B cell (primary cell): Measurements from ENCODE around the gene CCDC138.

Experiments
- EZH2 ChIP-seq: IDR thresholded peaks from 2 replicates; pipeline ENCODE4 v1.6.1; 2012; ENCODE audit warnings: borderline replicate concordance, low read depth, mild to moderate bottlenecking, moderate library complexity, low read length; ENCODE audit not compliant: insufficient read depth, poor library complexity, severe bottlenecking
- TF ChIP-seq, protein P1 (sequence below): fragments of 200-600 bp; IDR thresholded peaks from one replicate; pipeline ENCODE4 v1.8.0; 2022; ENCODE audit warnings: antibody characterized with exemption, mild to moderate bottlenecking

DNA sequence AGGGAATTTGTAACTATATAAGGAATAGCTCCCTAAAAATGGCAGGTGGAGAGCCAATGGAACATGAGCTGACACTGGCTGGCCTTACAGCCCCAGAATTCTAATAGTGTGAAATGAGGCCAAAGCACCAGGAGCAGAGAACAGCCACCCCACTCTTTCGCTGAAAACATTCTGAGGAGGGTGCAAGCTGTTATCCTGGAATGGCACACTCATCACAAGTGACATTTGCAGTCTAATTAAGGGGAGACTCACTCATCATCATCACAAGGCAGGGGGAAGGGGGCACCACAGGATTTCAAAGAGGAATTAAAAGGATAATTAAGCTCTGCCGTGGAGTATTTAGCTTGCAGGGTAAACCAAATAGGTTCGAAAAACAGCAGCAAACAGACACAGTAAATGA lies 108.2 kb downstream of the CCDC138 start:
- TF ChIP-seq, protein P1, sequence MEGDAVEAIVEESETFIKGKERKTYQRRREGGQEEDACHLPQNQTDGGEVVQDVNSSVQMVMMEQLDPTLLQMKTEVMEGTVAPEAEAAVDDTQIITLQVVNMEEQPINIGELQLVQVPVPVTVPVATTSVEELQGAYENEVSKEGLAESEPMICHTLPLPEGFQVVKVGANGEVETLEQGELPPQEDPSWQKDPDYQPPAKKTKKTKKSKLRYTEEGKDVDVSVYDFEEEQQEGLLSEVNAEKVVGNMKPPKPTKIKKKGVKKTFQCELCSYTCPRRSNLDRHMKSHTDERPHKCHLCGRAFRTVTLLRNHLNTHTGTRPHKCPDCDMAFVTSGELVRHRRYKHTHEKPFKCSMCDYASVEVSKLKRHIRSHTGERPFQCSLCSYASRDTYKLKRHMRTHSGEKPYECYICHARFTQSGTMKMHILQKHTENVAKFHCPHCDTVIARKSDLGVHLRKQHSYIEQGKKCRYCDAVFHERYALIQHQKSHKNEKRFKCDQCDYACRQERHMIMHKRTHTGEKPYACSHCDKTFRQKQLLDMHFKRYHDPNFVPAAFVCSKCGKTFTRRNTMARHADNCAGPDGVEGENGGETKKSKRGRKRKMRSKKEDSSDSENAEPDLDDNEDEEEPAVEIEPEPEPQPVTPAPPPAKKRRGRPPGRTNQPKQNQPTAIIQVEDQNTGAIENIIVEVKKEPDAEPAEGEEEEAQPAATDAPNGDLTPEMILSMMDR = no peak
- TF ChIP-seq EZH2 = no peak
